ENCODE measurements around the gene UBC.
"Not testable (repeated sequence)": the region's sequence is repeated elsewhere in the genome, so short reads cannot be mapped to it uniquely, and the experiment has no call there.

Gene UBC

DNA sequence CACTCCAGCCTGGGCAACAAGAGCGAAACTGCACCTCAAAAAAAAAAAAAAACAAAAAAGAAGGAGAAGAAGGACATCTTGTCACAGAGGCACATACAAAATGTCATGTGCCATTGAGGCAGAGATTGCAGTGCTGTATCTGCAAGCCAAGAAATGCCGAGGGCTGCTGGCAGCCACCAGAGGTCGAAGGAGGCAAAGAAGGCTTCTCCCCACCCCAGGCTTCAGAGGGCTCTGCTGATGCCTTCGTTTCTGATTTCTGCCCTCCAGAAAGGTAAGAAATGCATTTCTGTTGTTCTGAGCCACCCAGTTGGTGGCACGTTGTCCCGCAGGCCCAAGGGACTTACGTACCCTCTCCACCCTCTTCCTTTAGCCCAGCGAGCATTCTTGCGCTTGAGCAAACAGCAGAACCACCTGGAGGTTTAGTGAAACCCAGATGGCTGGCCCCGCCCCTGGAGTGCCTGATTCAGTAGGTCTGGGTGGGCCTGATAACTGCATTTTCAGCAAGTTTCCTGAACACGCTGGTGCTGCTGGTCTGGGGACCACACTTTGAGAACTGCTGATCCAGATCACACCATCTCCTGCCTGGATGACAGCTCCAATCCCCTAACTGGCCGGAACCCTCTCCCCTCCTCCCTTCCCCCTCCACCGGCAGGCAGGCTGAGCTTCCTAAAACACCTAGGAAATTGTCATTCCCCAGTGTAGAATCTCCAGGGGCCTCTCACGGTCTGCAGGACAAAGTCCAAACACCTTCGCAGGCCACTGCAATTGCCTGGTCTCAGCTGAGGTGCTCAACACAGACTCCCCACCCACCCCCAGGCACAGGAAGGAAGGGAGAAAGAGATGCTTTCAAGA is 29.6 kb downstream of the UBC start:
- WGBS (ENCODE audit: insufficient coverage), result 16% methylated on average over 11 of the region's 15 CpGs
- peak; percentile 65 to 88 (median 83) for DNase-seq
- ChIA-PET CTCF (interaction anchor here (1.0 to 3.9 kb wide), 7 partner anchors 8 to 848 kb away, joined by 3 to 16 read pairs (median 4); no protein-coding TSS in a partner anchor), POLR2A (interaction anchor here (0.6 kb wide), 1 partner anchor 16 kb away, joined by 3 read pairs; no protein-coding TSS in a partner anchor)
- Histone ChIP-seq H3K27me3 (replicated peaks in 2 of 5; ENCODE audit: control insufficient read depth in 4 of 5, insufficient read depth in 5 of 5, low read length in 4 of 5) (no peaks in the 10 kb centered on the region), H3K9me3 (ENCODE audit: control extremely low read depth in 1 of 5, control insufficient read depth in 4 of 5, insufficient read depth in 2 of 5, low read depth in 1 of 5, low read length in 4 of 5) (no peaks in the 10 kb centered on the region), H3K27ac (ENCODE audit: insufficient read depth in 1 of 2, low read depth in 1 of 2, low read length in 2 of 2, poor library complexity in 1 of 2, severe bottlenecking in 2 of 2) (no peak overlapping the region), H3K36me3 (ENCODE audit: control insufficient read depth in 4 of 4, insufficient read depth in 4 of 4, low read length in 3 of 4) (no peaks in the 10 kb centered on the region), H3K4me3 (ENCODE audit: control insufficient read depth in 1 of 7, extremely low read depth in 1 of 7, insufficient read depth in 4 of 7, low read depth in 2 of 7, low read length in 6 of 7) (peak overlapping the region in 3 of 7 experiments; percentile 43 to 59 (median 44)), H3K4me1 (ENCODE audit: control extremely low read depth in 1 of 4, control insufficient read depth in 4 of 4, insufficient read depth in 4 of 4, low read length in 3 of 4) (peaks cover 3 to 33% (median 27%) of the 10 kb centered on the region in 4 experiments)

DNA sequence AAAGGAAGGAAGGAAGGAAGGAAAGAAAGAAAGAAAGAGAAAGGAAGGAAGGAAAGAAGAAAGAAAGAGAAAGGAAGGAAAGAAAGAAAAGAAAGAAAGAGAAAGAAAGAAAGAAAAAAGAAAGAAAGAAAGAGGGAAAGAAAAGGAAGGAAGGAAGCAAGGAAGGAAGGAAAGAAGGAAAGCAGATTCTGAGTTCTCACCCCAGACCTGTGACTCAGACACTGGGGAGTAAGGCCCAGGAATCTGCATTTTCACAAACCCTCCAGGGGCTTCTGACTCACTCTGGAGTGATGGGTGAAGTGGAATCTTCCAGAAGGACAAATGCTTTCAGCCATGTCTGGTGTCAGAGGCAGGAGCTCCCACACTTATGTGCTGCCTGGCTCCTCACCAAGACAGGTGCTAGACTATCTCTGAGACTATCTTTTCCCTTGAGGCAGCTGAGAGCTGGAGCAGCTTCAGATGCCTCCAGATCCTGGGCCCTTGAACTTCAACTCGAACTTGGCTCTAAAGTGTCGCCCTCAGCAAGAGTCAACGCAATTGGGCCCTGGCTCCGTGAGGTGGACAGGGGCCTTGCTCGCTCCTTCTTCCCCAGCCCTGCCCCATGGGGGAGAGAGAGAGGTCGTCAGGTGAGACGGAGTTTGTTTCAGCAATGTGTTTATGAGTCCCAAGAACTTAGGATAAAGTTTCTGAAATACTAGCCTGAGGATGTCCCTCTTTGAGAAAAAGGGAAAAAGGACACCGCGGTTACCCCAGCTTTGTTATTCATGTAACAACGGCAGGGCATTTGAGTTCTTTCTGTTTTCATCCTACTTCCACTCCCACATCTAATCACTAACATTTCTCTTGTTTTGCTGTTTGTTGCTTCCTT is 31.0 kb downstream of the UBC start:
- Histone ChIP-seq H3K27ac (ENCODE audit: insufficient read depth in 1 of 2, low read depth in 1 of 2, low read length in 2 of 2, poor library complexity in 1 of 2, severe bottlenecking in 2 of 2) (no peak overlapping the region), H3K9me3 (ENCODE audit: control extremely low read depth in 1 of 5, control insufficient read depth in 4 of 5, insufficient read depth in 2 of 5, low read depth in 1 of 5, low read length in 4 of 5) (no peaks in the 10 kb centered on the region), H3K27me3 (replicated peaks in 2 of 5; ENCODE audit: control insufficient read depth in 4 of 5, insufficient read depth in 5 of 5, low read length in 4 of 5) (no peaks in the 10 kb centered on the region), H3K4me3 (ENCODE audit: control insufficient read depth in 1 of 7, extremely low read depth in 1 of 7, insufficient read depth in 4 of 7, low read depth in 2 of 7, low read length in 6 of 7) (no peak overlapping the region), H3K36me3 (ENCODE audit: control insufficient read depth in 4 of 4, insufficient read depth in 4 of 4, low read length in 3 of 4) (no peaks in the 10 kb centered on the region), H3K4me1 (ENCODE audit: control extremely low read depth in 1 of 4, control insufficient read depth in 4 of 4, insufficient read depth in 4 of 4, low read length in 3 of 4) (peaks cover 3 to 34% (median 29%) of the 10 kb centered on the region in 4 experiments)
- no peak for DNase-seq
- ChIA-PET CTCF (interaction anchor here (1.8 kb wide), 1 partner anchor 10 kb away, joined by 5 read pairs; no protein-coding TSS in a partner anchor), POLR2A (no interaction called here)
- WGBS (ENCODE audit: insufficient coverage), result 97% methylated on average over 5 of the region's 10 CpGs

DNA sequence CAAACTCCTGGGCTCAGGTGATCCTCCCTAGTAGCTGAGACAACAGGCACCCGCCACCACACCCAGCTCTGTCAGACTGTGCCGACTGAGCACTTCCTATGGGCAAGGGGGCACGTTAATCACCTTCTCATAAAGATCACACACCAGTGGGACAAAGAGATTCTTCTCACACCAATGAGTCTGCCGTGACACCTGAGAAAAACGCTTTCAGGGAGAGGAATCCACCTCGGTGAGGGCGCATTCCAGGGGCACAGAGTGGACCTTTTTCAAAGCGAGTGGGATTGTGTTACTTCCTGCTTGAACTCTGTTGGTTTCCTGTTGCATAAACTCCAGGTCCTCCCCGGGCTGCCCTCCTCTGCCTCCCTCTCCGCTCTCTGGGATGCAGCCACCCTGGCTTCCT is 33.3 kb downstream of the UBC start:
- H3K36me3 ChIP-seq (ENCODE audit: control insufficient read depth in 4 of 4, insufficient read depth in 4 of 4, low read length in 3 of 4), result no peaks in the 10 kb centered on the region
- H3K27ac ChIP-seq (ENCODE audit: insufficient read depth in 1 of 2, low read depth in 1 of 2, low read length in 2 of 2, poor library complexity in 1 of 2, severe bottlenecking in 2 of 2), result no peak overlapping the region
- POLR2A ChIA-PET, result interaction anchor here (1.5 kb wide), 1 partner anchor 17 kb away, joined by 3 read pairs; the partner anchor contains the start of gene SCARB1
- H3K4me1 ChIP-seq (ENCODE audit: control extremely low read depth in 1 of 4, control insufficient read depth in 4 of 4, insufficient read depth in 4 of 4, low read length in 3 of 4), result peaks cover 3 to 34% (median 29%) of the 10 kb centered on the region in 4 experiments
- no peaks in the 10 kb centered on the region for H3K27me3 ChIP-seq (replicated peaks in 2 of 5; ENCODE audit: control insufficient read depth in 4 of 5, insufficient read depth in 5 of 5, low read length in 4 of 5)
- no peak for DNase-seq
- H3K9me3 ChIP-seq (ENCODE audit: control extremely low read depth in 1 of 5, control insufficient read depth in 4 of 5, insufficient read depth in 2 of 5, low read depth in 1 of 5, low read length in 4 of 5), result no peaks in the 10 kb centered on the region
- H3K4me3 ChIP-seq (ENCODE audit: control insufficient read depth in 1 of 7, extremely low read depth in 1 of 7, insufficient read depth in 4 of 7, low read depth in 2 of 7, low read length in 6 of 7), result peak overlapping the region in 3 of 7 experiments; percentile 47 to 60 (median 52)
- 10% methylated on average over 7 of the region's 10 CpGs for WGBS (ENCODE audit: insufficient coverage)
- CTCF ChIA-PET, result no interaction called here

DNA sequence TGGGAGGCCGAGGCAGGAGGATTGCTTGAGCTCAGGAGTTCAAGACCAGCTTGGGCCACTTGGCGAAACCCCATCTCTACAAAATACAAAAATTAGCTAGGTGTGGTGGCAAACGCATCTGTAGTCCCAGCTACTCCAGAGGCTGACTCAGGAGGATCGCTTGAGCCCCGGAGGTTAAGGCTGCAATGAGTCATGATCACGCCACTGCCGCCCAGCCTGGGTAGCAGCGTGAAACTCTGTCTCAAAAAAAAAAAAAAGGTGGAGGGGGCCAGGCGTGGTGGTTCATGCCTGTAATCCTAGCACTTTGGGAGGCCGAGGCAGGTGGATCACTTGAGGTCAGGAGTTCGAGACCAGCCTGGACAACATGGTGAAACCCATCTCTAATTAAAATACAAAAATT is 34.1 kb downstream of the UBC start:
- DNase-seq, result peak in 2 of 3 donors; percentile 37 to 46
- H3K4me1 ChIP-seq (ENCODE audit: control extremely low read depth in 1 of 4, control insufficient read depth in 4 of 4, insufficient read depth in 4 of 4, low read length in 3 of 4), result peaks cover 3 to 32% (median 27%) of the 10 kb centered on the region in 4 experiments
- ChIA-PET POLR2A (interaction anchor here (0.7 to 1.5 kb wide), 2 partner anchors 11 to 16 kb away, joined by 3 read pairs; partner anchors contain the start of gene SCARB1), CTCF (interaction anchor here (0.7 to 1.6 kb wide), 4 partner anchors 10 to 25 kb away, joined by 3 to 7 read pairs (median 3); no protein-coding TSS in a partner anchor)
- not testable (repeated sequence) for H3K27me3 ChIP-seq (replicated peaks in 2 of 5; ENCODE audit: control insufficient read depth in 4 of 5, insufficient read depth in 5 of 5, low read length in 4 of 5); H3K4me3 ChIP-seq (ENCODE audit: control insufficient read depth in 1 of 7, extremely low read depth in 1 of 7, insufficient read depth in 4 of 7, low read depth in 2 of 7, low read length in 6 of 7); H3K36me3 ChIP-seq (ENCODE audit: control insufficient read depth in 4 of 4, insufficient read depth in 4 of 4, low read length in 3 of 4); H3K9me3 ChIP-seq (ENCODE audit: control extremely low read depth in 1 of 5, control insufficient read depth in 4 of 5, insufficient read depth in 2 of 5, low read depth in 1 of 5, low read length in 4 of 5); H3K27ac ChIP-seq (ENCODE audit: insufficient read depth in 1 of 2, low read depth in 1 of 2, low read length in 2 of 2, poor library complexity in 1 of 2, severe bottlenecking in 2 of 2)
- WGBS (ENCODE audit: insufficient coverage), result 100% methylated on average over 7 of the region's 11 CpGs

DNA sequence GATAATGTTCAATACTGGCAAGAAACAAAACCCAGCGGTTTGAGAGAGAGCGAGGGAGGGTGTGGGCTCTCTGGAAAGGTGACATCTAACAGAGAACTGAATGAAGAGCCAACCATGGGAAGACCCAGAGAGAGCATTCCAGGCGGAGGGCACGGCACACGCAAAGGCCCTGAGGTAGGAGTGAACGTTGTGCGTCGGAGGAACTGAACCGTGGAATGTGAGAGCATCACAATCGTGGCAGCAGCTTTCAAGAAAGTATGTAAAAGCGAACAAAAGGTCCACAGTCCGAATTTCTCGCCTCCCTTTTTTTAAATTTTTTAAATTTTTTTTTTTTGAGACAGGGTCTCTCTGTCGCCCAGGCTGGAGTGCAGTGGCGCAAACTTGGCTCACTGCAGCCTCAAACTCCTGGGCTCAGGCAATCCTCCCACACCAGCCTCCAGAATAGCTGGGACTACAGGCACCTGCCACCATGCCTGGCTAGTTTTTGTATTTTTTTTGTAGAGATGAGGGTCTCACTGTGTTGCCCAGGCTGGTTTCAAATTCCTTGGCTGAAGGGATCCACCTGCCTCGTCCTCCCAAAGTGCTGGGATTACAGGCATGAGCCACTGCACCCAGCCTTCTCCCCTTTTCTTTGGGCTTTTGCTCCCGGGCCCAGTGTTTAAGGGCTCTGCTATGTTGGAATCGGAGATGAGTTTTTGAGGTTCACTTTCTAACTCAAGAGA is 35.5 kb downstream of the UBC start:
- ChIA-PET POLR2A (no interaction called here), CTCF (interaction anchor here (0.7 to 1.6 kb wide), 5 partner anchors 9 to 23 kb away, joined by 3 to 7 read pairs (median 3); no protein-coding TSS in a partner anchor)
- over 99% methylated on average over 13 of the region's 18 CpGs for WGBS (ENCODE audit: insufficient coverage)
- Histone ChIP-seq H3K4me1 (ENCODE audit: control extremely low read depth in 1 of 4, control insufficient read depth in 4 of 4, insufficient read depth in 4 of 4, low read length in 3 of 4) (peaks cover 0 to 20% (median 19%) of the 10 kb centered on the region in 4 experiments), H3K27me3 (replicated peaks in 2 of 5; ENCODE audit: control insufficient read depth in 4 of 5, insufficient read depth in 5 of 5, low read length in 4 of 5) (no peaks in the 10 kb centered on the region), H3K36me3 (ENCODE audit: control insufficient read depth in 4 of 4, insufficient read depth in 4 of 4, low read length in 3 of 4) (no peaks in the 10 kb centered on the region), H3K4me3 (ENCODE audit: control insufficient read depth in 1 of 7, extremely low read depth in 1 of 7, insufficient read depth in 4 of 7, low read depth in 2 of 7, low read length in 6 of 7) (no peak overlapping the region), H3K27ac (ENCODE audit: insufficient read depth in 1 of 2, low read depth in 1 of 2, low read length in 2 of 2, poor library complexity in 1 of 2, severe bottlenecking in 2 of 2) (no peak overlapping the region), H3K9me3 (ENCODE audit: control extremely low read depth in 1 of 5, control insufficient read depth in 4 of 5, insufficient read depth in 2 of 5, low read depth in 1 of 5, low read length in 4 of 5) (no peaks in the 10 kb centered on the region)
- no peak for DNase-seq

DNA sequence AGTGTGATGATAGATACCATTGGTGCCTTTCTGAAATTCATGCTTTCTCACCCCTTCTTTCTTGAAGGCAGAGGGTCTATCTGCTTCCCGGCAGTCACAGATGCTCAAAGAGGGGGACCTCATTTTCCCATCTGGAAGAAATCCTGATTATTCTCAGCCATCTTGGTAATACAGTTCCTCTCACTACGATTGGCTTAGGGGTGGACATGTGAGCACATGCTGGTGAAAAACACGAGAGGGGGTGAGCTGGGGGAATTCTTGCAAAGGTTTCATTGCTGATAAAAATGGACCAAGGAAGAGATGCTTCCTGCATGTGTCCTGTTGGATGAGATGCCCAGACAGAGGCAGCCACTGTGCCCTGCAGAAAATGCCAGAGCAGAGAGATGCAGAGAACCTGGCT is 37.0 kb downstream of the UBC start:
- Histone ChIP-seq H3K27me3 (replicated peaks in 2 of 5; ENCODE audit: control insufficient read depth in 4 of 5, insufficient read depth in 5 of 5, low read length in 4 of 5) (no peaks in the 10 kb centered on the region), H3K4me3 (ENCODE audit: control insufficient read depth in 1 of 7, extremely low read depth in 1 of 7, insufficient read depth in 4 of 7, low read depth in 2 of 7, low read length in 6 of 7) (no peak overlapping the region), H3K36me3 (ENCODE audit: control insufficient read depth in 4 of 4, insufficient read depth in 4 of 4, low read length in 3 of 4) (no peaks in the 10 kb centered on the region), H3K27ac (ENCODE audit: insufficient read depth in 1 of 2, low read depth in 1 of 2, low read length in 2 of 2, poor library complexity in 1 of 2, severe bottlenecking in 2 of 2) (no peak overlapping the region), H3K9me3 (ENCODE audit: control extremely low read depth in 1 of 5, control insufficient read depth in 4 of 5, insufficient read depth in 2 of 5, low read depth in 1 of 5, low read length in 4 of 5) (no peaks in the 10 kb centered on the region), H3K4me1 (ENCODE audit: control extremely low read depth in 1 of 4, control insufficient read depth in 4 of 4, insufficient read depth in 4 of 4, low read length in 3 of 4) (peaks cover 0 to 25% (median 22%) of the 10 kb centered on the region in 4 experiments)
- 91% methylated on average over 3 of the region's 3 CpGs for WGBS (ENCODE audit: insufficient coverage)
- ChIA-PET CTCF (no interaction called here), POLR2A (no interaction called here)
- DNase-seq, result no peak

Measured in common myeloid progenitor, CD34-positive (primary cell).